IgD-negative memory B cell (primary cell): ENCODE data around the gene ATP8A2. TPM values are rescaled to one million over a fixed set of nuclear protein-coding genes. Genes with fewer than 3 reads are reported as not detected.
A peak's percentile ranks its signal among the peaks of the same experiment; 100 is the strongest.
"Not testable (repeated sequence)": the region's sequence is repeated elsewhere in the genome, so short reads cannot be mapped to it uniquely, and the experiment has no call there.

Experiments
- H3K27ac Mint-ChIP-seq, 3 donors: one replicate each; pipeline ENCODE4 v1.8.0; 2020 to 2022; ENCODE audit warnings: mild to moderate bottlenecking in 3 of 3, mixed read lengths in 3 of 3, moderate library complexity in 1 of 3
- H3K27me3 Mint-ChIP-seq: one replicate; pipeline ENCODE4 v1.8.0; 2021; ENCODE audit warnings: mixed read lengths
- H3K36me3 Mint-ChIP-seq: one replicate; pipeline ENCODE4 v1.8.0; 2020; ENCODE audit warnings: mild to moderate bottlenecking, mixed read lengths
- H3K4me1 Mint-ChIP-seq, 3 donors: one replicate each; pipeline ENCODE4 v1.8.0; 2020 to 2022; ENCODE audit warnings: mixed read lengths in 3 of 3, mild to moderate bottlenecking in 1 of 3
- H3K4me3 Mint-ChIP-seq, 4 donors: one replicate each; pipeline ENCODE4 v1.8.0; 2020 to 2022; ENCODE audit warnings: mild to moderate bottlenecking in 4 of 4, mixed read lengths in 4 of 4, moderate library complexity in 3 of 4
- H3K9me3 Mint-ChIP-seq, 3 donors: one replicate each; pipeline ENCODE4 v1.8.0; 2020 to 2021; ENCODE audit warnings: mixed read lengths in 3 of 3, mild to moderate bottlenecking in 1 of 3
- polyA plus RNA-seq: library from polyadenylated mRNA; unstranded; fragments of 300-500 nt; fragmentation: Illumina TruSeq; gene quantifications from one replicate; pipeline ENCODE4 v1.2.3, GENCODE V29; 2021

ATP8A2 gene
- polyA plus RNA-seq, 1 donor from 2014 or later, result 0.06 TPM

GRCh38 chr13:25939961-25940687 lies 568.4 kb downstream of the ATP8A2 start:
- peaks cover 2% of the 10 kb centered on the region for H3K27me3 Mint-ChIP-seq
- no peak overlapping the region for H3K4me3 Mint-ChIP-seq
- H3K27ac Mint-ChIP-seq, result no peak overlapping the region
- H3K9me3 Mint-ChIP-seq, result peaks cover 0 to 5% (median 4%) of the 10 kb centered on the region in 3 donors
- no peaks in the 10 kb centered on the region for H3K4me1 Mint-ChIP-seq
- no peaks in the 10 kb centered on the region for H3K36me3 Mint-ChIP-seq

- Mint-ChIP-seq H3K27me3 (peaks cover 9% of the 10 kb centered on the region), H3K4me1 (peaks cover 0 to 1% (median 0%) of the 10 kb centered on the region in 3 donors), H3K4me3 (no peak overlapping the region), H3K9me3 (peaks cover 0 to 5% (median 4%) of the 10 kb centered on the region in 3 donors), H3K27ac (no peak overlapping the region), H3K36me3 (peaks cover 3% of the 10 kb centered on the region)
Measured at GRCh38 chr13:25943081-25943480, 571.3 kb downstream of the ATP8A2 start.

- H3K4me1 Mint-ChIP-seq, result peaks cover 0 to 1% (median 0%) of the 10 kb centered on the region in 3 donors
- H3K27ac Mint-ChIP-seq, result no peak overlapping the region
- peaks cover 0 to 5% (median 3%) of the 10 kb centered on the region in 3 donors for H3K9me3 Mint-ChIP-seq
Measured at GRCh38 chr13:25943658-25944057, 571.9 kb downstream of the ATP8A2 start.

GRCh38 chr13:25945596-25945995 lies 573.8 kb downstream of the ATP8A2 start:
- peaks cover 10% of the 10 kb centered on the region for H3K27me3 Mint-ChIP-seq
- peaks cover 0 to 1% (median 0%) of the 10 kb centered on the region in 3 donors for H3K4me1 Mint-ChIP-seq
- peak overlapping the region in 1 of 3 donors; percentile 83 for H3K27ac Mint-ChIP-seq
- H3K36me3 Mint-ChIP-seq, result peaks cover 3% of the 10 kb centered on the region
- peaks cover 0 to 4% (median 3%) of the 10 kb centered on the region in 3 donors for H3K9me3 Mint-ChIP-seq
- peak overlapping the region in 1 of 4 donors; percentile 45 for H3K4me3 Mint-ChIP-seq

More at GRCh38 chr13:25943658-25944057, 571.9 kb downstream of the ATP8A2 start:
- Mint-ChIP-seq H3K36me3 (peaks cover 3% of the 10 kb centered on the region), H3K27me3 (peaks cover 10% of the 10 kb centered on the region), H3K4me3 (no peak overlapping the region)

GRCh38 chr13:25946321-25946720 lies 574.5 kb downstream of the ATP8A2 start:
- Mint-ChIP-seq H3K36me3 (peaks cover 3% of the 10 kb centered on the region), H3K27ac (no peak overlapping the region)

GRCh38 chr13:25948910-25949309 lies 577.1 kb downstream of the ATP8A2 start:
- H3K4me3 Mint-ChIP-seq, result no peak overlapping the region
- peaks cover 11% of the 10 kb centered on the region for H3K27me3 Mint-ChIP-seq

More at GRCh38 chr13:25946321-25946720, 574.5 kb downstream of the ATP8A2 start:
- H3K4me3 Mint-ChIP-seq, result no peak overlapping the region
- H3K9me3 Mint-ChIP-seq, result peaks cover 0 to 4% (median 0%) of the 10 kb centered on the region in 3 donors
- peaks cover 10% of the 10 kb centered on the region for H3K27me3 Mint-ChIP-seq
- H3K4me1 Mint-ChIP-seq, result peaks cover 0 to 1% (median 0%) of the 10 kb centered on the region in 3 donors

GRCh38 chr13:25951831-25952230 lies 580.1 kb downstream of the ATP8A2 start:
- Mint-ChIP-seq H3K27ac (no peak overlapping the region), H3K4me3 (no peak overlapping the region), H3K9me3 (peaks cover 0 to 4% (median 0%) of the 10 kb centered on the region in 3 donors), H3K36me3 (peaks cover 3% of the 10 kb centered on the region), H3K4me1 (peaks cover 0 to 3% (median 0%) of the 10 kb centered on the region in 3 donors), H3K27me3 (peaks cover 7% of the 10 kb centered on the region)

More at GRCh38 chr13:25948910-25949309, 577.1 kb downstream of the ATP8A2 start:
- H3K36me3 Mint-ChIP-seq, result peaks cover 3% of the 10 kb centered on the region
- peaks cover 0 to 1% (median 0%) of the 10 kb centered on the region in 3 donors for H3K4me1 Mint-ChIP-seq
- peaks cover 0 to 4% (median 0%) of the 10 kb centered on the region in 3 donors for H3K9me3 Mint-ChIP-seq
- no peak overlapping the region for H3K27ac Mint-ChIP-seq

- H3K27ac Mint-ChIP-seq, H3K4me1 Mint-ChIP-seq, H3K4me3 Mint-ChIP-seq, H3K9me3 Mint-ChIP-seq, H3K27me3 Mint-ChIP-seq, H3K36me3 Mint-ChIP-seq: not testable (repeated sequence)
Measured at GRCh38 chr13:25954080-25954479, 582.3 kb downstream of the ATP8A2 start.

GRCh38 chr13:25954943-25955342 lies 583.2 kb downstream of the ATP8A2 start:
- H3K36me3 Mint-ChIP-seq, H3K27me3 Mint-ChIP-seq, H3K27ac Mint-ChIP-seq, H3K4me1 Mint-ChIP-seq, H3K4me3 Mint-ChIP-seq, H3K9me3 Mint-ChIP-seq: not testable (repeated sequence)

- H3K4me3 Mint-ChIP-seq, result no peak overlapping the region
- H3K27me3 Mint-ChIP-seq, result peaks cover 2% of the 10 kb centered on the region
- peaks cover 0 to 3% (median 0%) of the 10 kb centered on the region in 3 donors for H3K4me1 Mint-ChIP-seq
- H3K27ac Mint-ChIP-seq, result no peak overlapping the region
- no peaks in the 10 kb centered on the region for H3K36me3 Mint-ChIP-seq
- H3K9me3 Mint-ChIP-seq, result peaks cover 0 to 10% (median 1%) of the 10 kb centered on the region in 3 donors
Measured at GRCh38 chr13:25958986-25959385, 587.2 kb downstream of the ATP8A2 start.

GRCh38 chr13:25961294-25961693 lies 589.5 kb downstream of the ATP8A2 start:
- H3K4me3 Mint-ChIP-seq, result no peak overlapping the region
- no peak overlapping the region for H3K27ac Mint-ChIP-seq
- peaks cover 2% of the 10 kb centered on the region for H3K27me3 Mint-ChIP-seq
- no peaks in the 10 kb centered on the region for H3K36me3 Mint-ChIP-seq
- H3K9me3 Mint-ChIP-seq, result peaks cover 0 to 10% (median 1%) of the 10 kb centered on the region in 3 donors
- no peaks in the 10 kb centered on the region for H3K4me1 Mint-ChIP-seq

- H3K4me1 Mint-ChIP-seq, result no peaks in the 10 kb centered on the region
- no peaks in the 10 kb centered on the region for H3K36me3 Mint-ChIP-seq
- H3K9me3 Mint-ChIP-seq, result peaks cover 0 to 1% (median 1%) of the 10 kb centered on the region in 3 donors
- no peak overlapping the region for H3K4me3 Mint-ChIP-seq
- no peaks in the 10 kb centered on the region for H3K27me3 Mint-ChIP-seq
- no peak overlapping the region for H3K27ac Mint-ChIP-seq
Measured at GRCh38 chr13:25963674-25964073, 591.9 kb downstream of the ATP8A2 start.

GRCh38 chr13:25965596-25965995 lies 593.8 kb downstream of the ATP8A2 start:
- Mint-ChIP-seq H3K27me3 (no peaks in the 10 kb centered on the region), H3K4me3 (no peak overlapping the region), H3K4me1 (no peaks in the 10 kb centered on the region), H3K27ac (no peak overlapping the region), H3K36me3 (no peaks in the 10 kb centered on the region), H3K9me3 (peaks cover 0 to 1% (median 1%) of the 10 kb centered on the region in 3 donors)

GRCh38 chr13:25966086-25966485 lies 594.3 kb downstream of the ATP8A2 start:
- Mint-ChIP-seq H3K27ac (no peak overlapping the region), H3K4me1 (no peaks in the 10 kb centered on the region), H3K36me3 (no peaks in the 10 kb centered on the region), H3K4me3 (no peak overlapping the region), H3K9me3 (no peaks in the 10 kb centered on the region), H3K27me3 (peaks cover 1% of the 10 kb centered on the region)

GRCh38 chr13:25967144-25967543 lies 595.4 kb downstream of the ATP8A2 start:
- Mint-ChIP-seq H3K4me3 (no peak overlapping the region), H3K4me1 (peaks cover 0 to 2% (median 0%) of the 10 kb centered on the region in 3 donors), H3K9me3 (no peaks in the 10 kb centered on the region), H3K27ac (no peak overlapping the region), H3K36me3 (no peaks in the 10 kb centered on the region), H3K27me3 (peaks cover 2% of the 10 kb centered on the region)

GRCh38 chr13:25971047-25971446 lies 599.3 kb downstream of the ATP8A2 start:
- peak overlapping the region in 1 of 3 donors; percentile 71 for H3K27ac Mint-ChIP-seq
- peaks cover 0 to 2% (median 0%) of the 10 kb centered on the region in 3 donors for H3K4me1 Mint-ChIP-seq
- peaks cover 3% of the 10 kb centered on the region for H3K27me3 Mint-ChIP-seq
- H3K4me3 Mint-ChIP-seq, result no peak overlapping the region
- no peaks in the 10 kb centered on the region for H3K36me3 Mint-ChIP-seq
- H3K9me3 Mint-ChIP-seq, result no peaks in the 10 kb centered on the region
